ENCODE data around the gene TRMT44.
"Not testable (repeated sequence)": the region's sequence is repeated elsewhere in the genome, so short reads cannot be mapped to it uniquely, and the experiment has no call there.

Gene TRMT44

GRCh38 chr4:8469550-8469949 lies 29.0 kb downstream of the TRMT44 start:
- no peak for DNase-seq (ENCODE audit: low spot score)

GRCh38 chr4:8470451-8471024 lies 30.0 kb downstream of the TRMT44 start:
- DNase-seq (ENCODE audit: low spot score): no peak

DNA sequence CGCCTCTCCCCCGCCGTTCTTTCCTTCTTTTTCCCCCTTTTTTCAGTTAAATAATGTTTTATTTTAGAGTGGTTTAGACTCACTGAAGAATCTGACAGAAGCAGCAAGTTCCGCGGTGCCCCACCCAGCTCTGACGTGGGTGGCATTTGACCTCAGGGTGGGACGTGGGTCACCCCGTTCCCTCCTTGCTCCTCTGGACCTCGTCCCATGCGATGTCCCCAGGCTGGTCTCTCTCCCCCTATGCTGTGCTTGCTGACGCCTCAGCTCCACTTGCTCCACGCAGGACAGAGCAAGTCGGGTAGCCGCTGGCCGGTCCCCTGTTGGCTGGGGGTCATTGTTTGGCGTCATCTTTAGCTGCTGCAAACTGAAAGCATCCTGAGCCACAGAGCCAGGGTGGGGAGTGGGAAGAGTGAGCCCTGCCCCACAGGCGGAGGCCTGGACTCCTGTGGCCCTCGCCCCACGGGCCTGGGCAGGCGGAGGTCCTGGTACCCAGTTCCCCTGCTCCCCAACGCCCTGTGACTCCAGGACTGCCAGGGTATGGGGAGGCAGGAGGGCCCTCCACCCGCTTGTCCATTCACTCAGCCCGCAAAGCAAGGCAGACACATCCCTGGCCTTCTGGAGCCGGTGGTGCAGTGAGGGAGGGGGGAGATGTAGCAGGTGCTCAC lies 30.8 kb downstream of the TRMT44 start:
- DNase-seq (ENCODE audit: low spot score): no peak

GRCh38 chr4:8472158-8472688 lies 31.6 kb downstream of the TRMT44 start:
- DNase-seq (ENCODE audit: low spot score): no peak

GRCh38 chr4:8472689-8473197 lies 32.2 kb downstream of the TRMT44 start:
- DNase-seq (ENCODE audit: low spot score): no peak

DNA sequence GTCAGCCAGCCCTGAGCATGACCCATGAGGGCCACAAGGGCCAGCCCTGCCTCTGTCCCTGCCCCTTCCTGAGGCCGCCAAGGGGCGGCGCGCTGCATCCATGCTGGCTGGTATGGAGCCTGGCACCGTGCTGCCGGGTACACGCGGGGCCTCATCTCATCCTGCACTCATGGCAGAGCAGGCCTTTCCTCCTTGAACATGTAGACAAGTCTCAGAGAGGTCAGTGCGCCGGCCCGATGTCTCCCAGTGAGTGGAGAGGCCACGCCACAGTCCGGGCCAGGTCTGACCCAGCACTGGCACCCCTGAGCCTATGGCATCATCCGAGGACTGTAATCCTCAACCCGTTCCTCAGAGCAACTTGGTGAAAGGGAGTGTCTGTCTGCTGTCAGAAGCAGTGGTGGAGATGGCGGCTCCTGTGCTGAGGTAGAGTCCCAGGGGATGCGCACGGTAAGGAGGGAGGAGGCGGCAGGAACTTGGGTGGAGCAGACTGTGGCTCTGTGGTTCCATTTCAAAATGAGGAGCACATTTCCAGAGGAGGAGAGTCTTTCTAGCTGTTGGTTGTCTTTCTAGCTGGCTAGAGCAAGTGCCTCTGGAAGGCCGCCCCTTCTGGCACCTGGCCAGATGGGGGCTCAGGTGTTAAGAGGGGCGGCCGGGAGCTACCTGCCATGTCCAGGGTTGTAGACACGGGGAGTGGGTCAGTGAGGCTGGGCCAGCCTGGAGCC lies 32.8 kb downstream of the TRMT44 start:
- DNase-seq (ENCODE audit: low spot score): no peak

GRCh38 chr4:8473920-8474590 lies 33.5 kb downstream of the TRMT44 start:
- DNase-seq (ENCODE audit: low spot score): no peak

DNA sequence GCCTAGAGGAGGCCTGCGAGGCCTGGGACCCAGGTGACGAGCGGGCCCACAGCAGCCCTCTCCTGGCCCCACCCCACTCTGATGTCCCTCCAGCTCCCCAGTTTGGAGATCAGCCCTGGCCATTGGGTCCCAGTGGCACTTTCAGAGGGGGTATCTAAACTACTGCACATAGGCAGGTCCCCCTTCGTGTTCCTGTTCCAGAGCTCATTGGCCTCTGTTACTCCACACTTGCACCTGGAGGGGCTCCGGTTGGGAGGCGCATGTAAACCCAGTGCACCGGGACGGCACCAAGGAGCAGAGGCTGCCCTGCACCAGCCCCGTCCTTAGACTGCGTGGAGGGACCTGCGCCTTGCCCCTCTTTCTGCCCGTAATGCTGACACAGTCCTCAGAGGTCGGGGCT lies 34.3 kb downstream of the TRMT44 start:
- DNase-seq (ENCODE audit: low spot score): no peak

DNA sequence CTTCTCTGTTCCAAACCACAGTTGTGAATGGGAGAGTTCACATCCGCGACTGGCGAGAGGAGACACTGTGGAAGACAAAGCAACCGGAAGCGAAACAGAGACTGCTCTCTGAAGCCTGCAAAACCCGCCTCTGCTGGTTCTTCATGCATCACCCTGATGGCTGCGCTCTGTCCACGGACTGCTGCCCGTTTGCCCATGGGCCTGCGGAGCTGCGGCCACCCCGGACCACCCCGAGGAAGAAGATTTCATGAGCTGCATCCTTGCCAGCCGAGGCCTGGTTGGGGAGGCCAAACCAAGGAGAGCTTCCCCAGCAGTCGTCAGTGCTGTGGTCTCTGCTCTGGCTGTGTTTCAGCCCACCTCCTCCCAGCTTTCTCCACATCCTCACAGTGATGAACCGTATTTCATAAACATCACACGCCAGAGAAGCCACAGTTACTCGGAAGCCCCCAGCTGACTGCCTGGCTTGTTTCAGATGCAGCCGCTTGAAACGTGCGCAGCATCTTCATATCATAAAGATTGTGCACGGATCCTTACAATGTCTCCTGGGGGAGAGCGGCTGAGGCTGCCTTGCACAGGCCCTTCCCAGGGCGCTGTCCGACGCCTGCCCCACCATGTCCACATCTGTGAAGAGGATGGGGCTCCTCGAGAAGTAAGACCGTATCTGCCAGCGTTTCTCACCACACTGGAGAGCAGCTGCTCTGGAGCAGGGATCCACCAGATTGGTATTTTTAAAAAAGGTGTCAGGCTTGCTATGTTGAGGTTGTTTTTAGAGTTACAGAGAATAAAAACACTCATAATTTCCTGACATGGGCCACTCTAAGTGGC lies 35.4 kb downstream of the TRMT44 start:
- DNase-seq (ENCODE audit: low spot score): no peak

- DNase-seq (ENCODE audit: low spot score): no peak
Measured at GRCh38 chr4:8477095-8477635, 36.6 kb downstream of the TRMT44 start.

DNA sequence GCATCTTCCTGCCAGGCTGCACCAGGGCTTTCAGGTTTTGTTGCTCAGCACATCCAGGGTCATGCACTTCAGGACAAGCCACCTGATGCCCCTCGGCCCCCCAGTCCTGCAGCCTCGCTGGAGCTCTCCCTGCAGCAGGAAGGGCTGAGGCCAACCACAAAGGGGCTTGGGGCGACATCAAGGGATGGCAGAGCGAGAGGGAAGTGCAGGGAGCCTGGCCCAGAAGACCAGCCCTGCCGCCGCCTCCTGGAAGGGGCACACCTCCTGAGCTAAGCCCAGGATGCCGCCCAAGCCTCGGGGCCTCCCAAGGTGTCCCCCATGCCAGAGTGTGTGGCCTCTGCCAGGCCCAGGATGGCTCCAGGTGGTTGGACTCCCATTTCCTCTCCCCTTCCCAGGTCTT lies 37.1 kb downstream of the TRMT44 start:
- DNase-seq (ENCODE audit: low spot score): no peak

DNA sequence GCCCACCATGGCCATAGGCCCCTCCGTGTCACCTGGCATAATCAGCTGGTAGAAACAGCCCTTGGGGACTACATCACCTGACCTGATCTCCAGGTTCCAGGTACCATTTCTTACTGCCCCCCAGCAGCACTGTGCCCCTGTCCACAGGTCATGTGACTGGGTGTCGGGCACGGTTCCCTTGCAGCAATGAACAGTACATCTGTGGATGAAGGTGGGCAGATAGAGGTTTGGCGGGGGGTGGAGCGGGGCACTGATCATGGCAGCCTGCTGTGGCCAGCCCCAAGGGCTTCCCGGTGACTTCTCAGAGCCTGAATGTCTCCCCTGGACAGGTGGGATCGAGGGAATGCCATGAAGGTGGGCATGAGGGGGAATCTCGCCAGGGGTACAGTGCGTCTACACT lies 37.8 kb downstream of the TRMT44 start:
- no peak for DNase-seq (ENCODE audit: low spot score)

- DNase-seq (ENCODE audit: low spot score): no peak
Measured at GRCh38 chr4:8478801-8479744, 38.5 kb downstream of the TRMT44 start.

GRCh38 chr4:8480221-8480620 lies 39.6 kb downstream of the TRMT44 start:
- no peak for DNase-seq (ENCODE audit: low spot score)

DNA sequence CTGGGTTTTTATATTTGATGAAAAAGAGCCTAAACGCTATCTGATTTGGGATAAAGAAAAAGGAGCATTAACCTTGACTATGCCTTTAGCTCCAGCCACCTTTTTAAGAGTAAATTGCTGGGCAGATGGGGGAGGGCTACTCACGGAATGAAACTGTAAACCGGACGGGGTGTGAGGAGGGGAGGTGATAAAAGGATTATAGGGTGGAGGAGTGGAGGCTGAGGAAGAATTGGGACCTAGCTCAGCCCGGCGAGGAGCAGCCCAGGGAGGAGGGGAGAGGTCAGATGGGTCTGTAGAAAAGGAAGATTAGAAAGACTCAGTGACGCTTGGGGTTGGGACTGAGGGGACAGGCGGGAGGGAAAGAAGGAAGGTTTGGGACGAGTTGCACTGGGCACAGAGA lies 46.1 kb downstream of the TRMT44 start:
- not testable (repeated sequence) for DNase-seq (ENCODE audit: low spot score)

- DNase-seq (ENCODE audit: low spot score): no peak
Measured at GRCh38 chr4:8488791-8489369, 48.3 kb downstream of the TRMT44 start.

GRCh38 chr4:8491478-8491877 lies 50.9 kb downstream of the TRMT44 start:
- not testable (repeated sequence) for DNase-seq (ENCODE audit: low spot score)

DNA sequence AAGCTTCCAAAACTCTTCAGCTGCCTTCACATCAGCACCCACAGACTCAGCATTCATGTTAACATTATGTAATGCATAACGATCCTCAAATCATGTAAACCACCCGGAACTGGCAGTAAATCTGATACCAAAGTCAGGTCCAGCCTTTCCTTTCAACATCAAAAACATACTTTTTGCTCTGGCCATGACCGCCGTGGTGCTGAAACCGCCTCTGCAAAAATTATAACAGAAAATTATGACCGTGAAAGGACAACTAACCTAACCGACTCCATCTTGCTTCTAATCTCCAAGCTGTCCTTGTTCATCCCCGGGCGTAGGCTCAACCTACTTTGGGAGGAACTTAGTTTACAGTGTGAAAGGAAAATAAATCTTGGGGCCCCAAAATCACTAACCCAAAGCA lies 51.6 kb downstream of the TRMT44 start:
- no peak for DNase-seq (ENCODE audit: low spot score)

DNA sequence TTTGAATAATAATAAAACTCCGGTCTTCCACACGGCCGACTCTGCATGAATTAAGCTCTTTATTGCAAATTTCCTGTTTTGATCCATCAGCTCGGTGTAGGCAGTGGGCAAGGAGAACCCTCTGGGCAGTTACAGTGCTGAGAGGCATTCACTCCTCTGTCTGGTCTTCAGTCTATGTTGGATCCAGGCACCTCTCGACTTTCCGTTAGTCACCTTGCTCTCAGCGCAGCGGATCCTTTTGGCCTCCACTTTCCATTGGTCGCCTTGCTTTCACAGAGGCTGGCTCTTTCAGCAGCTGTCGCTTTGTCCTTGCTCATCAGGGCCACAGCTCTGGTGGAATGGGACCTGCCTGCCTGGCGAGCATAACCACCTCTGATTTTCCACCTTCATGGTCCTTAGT lies 52.9 kb downstream of the TRMT44 start:
- DNase-seq (ENCODE audit: low spot score): no peak

GRCh38 chr4:8494218-8494617 lies 53.6 kb downstream of the TRMT44 start:
- no peak for DNase-seq (ENCODE audit: low spot score)

All from RKO (cell line).